GM23248 (cell line): ENCODE results near the gene LYPD4. TPM values are rescaled to one million over a fixed set of nuclear protein-coding genes. Genes with fewer than 3 reads are reported as not detected.

Experiments
- DNase-seq: peaks from one replicate; pipeline ENCODE4 v3.0.0-alpha.2; 2015
- H2AFZ ChIP-seq: fragments of 200-600 bp; sonication (generic); 2 replicates; pipeline ENCODE4 v1.6.1; 2016; ENCODE audit warnings: antibody characterized with exemption
- H3F3A ChIP-seq: fragments of 200-600 bp; sonication (generic); 2 replicates; pipeline ENCODE4 v1.6.1; 2016; ENCODE audit warnings: mild to moderate bottlenecking, antibody characterized with exemption, mixed run types; ENCODE audit not compliant: insufficient read depth
- H3K27ac ChIP-seq: fragments of 200-600 bp; sonication (generic); 2 replicates; pipeline ENCODE4 v1.5.1; 2016; ENCODE audit warnings: mild to moderate bottlenecking
- H3K27me3 ChIP-seq: fragments of 200-600 bp; sonication (generic); replicated peaks from 2 replicates; pipeline ENCODE4 v1.6.1; 2016; ENCODE audit warnings: mild to moderate bottlenecking; ENCODE audit not compliant: insufficient read depth
- H3K36me3 ChIP-seq: fragments of 200-600 bp; sonication (generic); 2 replicates; pipeline ENCODE4 v1.6.1; 2016; ENCODE audit warnings: low read depth, mild to moderate bottlenecking
- H3K4me1 ChIP-seq: fragments of 200-600 bp; sonication (generic); 2 replicates; pipeline ENCODE4 v1.6.1; 2016; ENCODE audit warnings: mild to moderate bottlenecking; ENCODE audit not compliant: insufficient read depth
- H3K4me2 ChIP-seq: fragments of 200-600 bp; sonication (generic); one replicate; pipeline ENCODE4 v1.6.1; 2016; ENCODE audit warnings: mild to moderate bottlenecking; ENCODE audit not compliant: unreplicated experiment
- H3K4me3 ChIP-seq: fragments of 200-600 bp; sonication (generic); 2 replicates; pipeline ENCODE4 v1.5.1; 2016; ENCODE audit warnings: mild to moderate bottlenecking
- H3K79me2 ChIP-seq: fragments of 200-600 bp; sonication (generic); 2 replicates; pipeline ENCODE4 v1.6.1; 2016; ENCODE audit warnings: mild to moderate bottlenecking; ENCODE audit not compliant: insufficient read depth
- H3K9ac ChIP-seq: fragments of 200-600 bp; sonication (generic); 2 replicates; pipeline ENCODE4 v1.6.1; 2016; ENCODE audit warnings: mild to moderate bottlenecking
- H3K9me2 ChIP-seq: fragments of 200-600 bp; sonication (generic); 2 replicates; pipeline ENCODE4 v1.6.1; 2016; ENCODE audit warnings: mixed run types, mild to moderate bottlenecking, moderate library complexity; ENCODE audit not compliant: insufficient read depth
- H3K9me3 ChIP-seq: fragments of 200-600 bp; sonication (generic); one replicate; pipeline ENCODE4 v1.6.1; 2017; ENCODE audit warnings: low read depth
- H4K20me1 ChIP-seq: fragments of 200-600 bp; sonication (generic); 2 replicates; pipeline ENCODE4 v1.6.0; 2016; ENCODE audit not compliant: insufficient read depth
- EZH2 ChIP-seq: fragments of 200-600 bp; sonication (generic); IDR thresholded peaks from 2 replicates; pipeline ENCODE4 v1.6.1; 2018; ENCODE audit warnings: antibody characterized with exemption, mild to moderate bottlenecking; ENCODE audit not compliant: insufficient read depth, poor library complexity, severe bottlenecking
- EZH2phosphoT487 ChIP-seq: fragments of 200-600 bp; sonication (generic); IDR thresholded peaks from 2 replicates; pipeline ENCODE4 v1.6.1; 2018; ENCODE audit warnings: antibody characterized with exemption, moderate library complexity, mild to moderate bottlenecking, low read depth; ENCODE audit not compliant: insufficient read depth
- WGBS, 2 experiments: methylation state at CpG; one replicate each; pipeline ENCODE4 v1.1.6; 2015 to 2017; ENCODE audit warnings: low lambda C conversion rate in 2 of 2, low coverage in 1 of 2; ENCODE audit errors: missing lambda C conversion rate in 2 of 2; 5-methylcytosine and 5-hydroxymethylcytosine counted together
- in situ Hi-C: fragments of 300-500 bp; cut with MboI; formaldehyde crosslinking; loops from 2 replicates; pipeline ENCODE4 v1.15.0; 2020
- polyA plus RNA-seq: library from polyadenylated mRNA; unstranded; fragments of >200 nt; fragmentation: Nextera tagmentation; extraction: Ambion mirVana; gene quantifications from 2 replicates; pipeline ENCODE4 v1.2.1, GENCODE V29; 2016
- total RNA-seq: library from RNA; depleted of rRNA; stranded (reverse); fragments of >200 nt; shearing (Covaris generic); gene quantifications from 2 replicates; pipeline ENCODE4 v1.2.3, GENCODE V29; 2014

Gene LYPD4
- total and polyA plus RNA-seq, 2 experiments from 2014 or later = not detected

DNA sequence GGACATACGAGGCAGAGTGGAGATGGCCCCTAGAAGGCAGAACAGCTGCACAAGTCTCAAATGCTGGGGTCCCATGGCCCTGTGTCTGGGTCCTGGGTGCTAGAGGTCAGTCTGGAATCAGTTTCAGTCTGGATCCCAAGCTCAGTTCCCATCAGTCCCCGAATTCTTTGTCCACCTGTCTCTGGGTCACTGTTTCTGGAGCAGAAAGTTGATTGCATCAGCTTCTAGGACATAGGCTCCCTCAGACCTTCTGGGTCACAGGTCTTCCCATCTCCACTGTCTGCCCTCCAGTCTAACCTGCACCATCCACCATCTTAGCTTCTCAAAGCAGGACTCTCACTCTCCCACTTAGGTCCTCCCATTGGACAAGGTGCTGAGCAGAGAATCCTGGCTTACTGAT lies 5.3 kb downstream of the LYPD4 start:
- Histone ChIP-seq H3K4me1 (no peaks in the 10 kb centered on the region), H3K27me3 (peaks cover 15% of the 10 kb centered on the region), H3K9me2 (no peaks in the 10 kb centered on the region), H3K4me2 (no peak overlapping the region), H3K79me2 (no peaks in the 10 kb centered on the region), H3K4me3 (no peak overlapping the region), H3K9me3 (no peaks in the 10 kb centered on the region), H3K27ac (no peak overlapping the region), H2AFZ (no peak overlapping the region), H4K20me1 (no peaks in the 10 kb centered on the region), H3F3A (no peaks in the 10 kb centered on the region), H3K9ac (no peak overlapping the region), H3K36me3 (no peaks in the 10 kb centered on the region)
- in situ Hi-C loops = no loop called here
- DNase-seq = no peak
- no peak for TF ChIP-seq EZH2
- 8 to 23% methylated on average over 2 of the region's 2 CpGs for WGBS, 2 experiments

DNA sequence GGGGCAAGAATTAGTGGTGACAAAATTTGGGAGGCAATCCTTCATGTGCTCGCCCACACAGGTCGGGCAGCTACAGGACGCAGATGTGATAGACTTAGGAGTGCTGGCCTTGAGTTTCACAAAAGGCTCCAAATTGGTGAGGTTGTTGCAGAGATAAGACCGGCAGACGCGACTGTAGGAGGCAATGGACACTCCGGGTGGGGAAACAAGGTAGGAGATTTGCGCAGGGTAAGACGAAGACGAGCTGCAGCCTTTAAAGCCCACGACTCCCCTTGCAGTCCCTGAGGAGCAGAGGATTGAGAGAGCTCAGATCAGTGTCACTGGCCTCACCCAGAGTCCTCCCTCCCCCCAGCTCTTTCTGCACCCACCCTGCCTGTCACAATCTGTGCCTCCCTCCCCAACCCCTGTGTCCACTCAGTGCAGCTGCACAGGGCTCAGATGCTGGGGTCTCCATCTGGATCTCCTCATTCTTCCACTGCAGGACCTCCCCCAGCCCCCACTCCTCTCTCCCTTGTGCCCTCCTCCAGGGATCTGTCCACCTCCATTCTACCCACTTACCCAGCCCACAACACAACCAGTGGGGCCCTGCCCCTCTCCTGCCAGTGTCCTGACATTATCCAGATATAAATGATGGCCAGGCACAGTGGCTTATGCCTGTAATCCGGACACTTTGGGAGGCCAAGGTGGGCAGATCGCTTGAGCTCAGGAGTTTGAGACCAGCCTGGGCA lies 6.3 kb downstream of the LYPD4 start:
- no peak overlapping the region for H3K4me3 ChIP-seq
- no peak for DNase-seq
- no peak overlapping the region for H3K9ac ChIP-seq
- H3K79me2 ChIP-seq = no peaks in the 10 kb centered on the region
- WGBS, 2 experiments = 34 to 35% methylated on average over 12 to 13 of the region's 13 CpGs
- in situ Hi-C loops = no loop called here
- H3K36me3 ChIP-seq = no peaks in the 10 kb centered on the region
- H2AFZ ChIP-seq = no peak overlapping the region
- no peaks in the 10 kb centered on the region for H3K9me3 ChIP-seq
- no peak overlapping the region for H3K4me2 ChIP-seq
- TF ChIP-seq EZH2 = no peak
- no peak overlapping the region for H3K27ac ChIP-seq
- no peaks in the 10 kb centered on the region for H3F3A ChIP-seq
- no peaks in the 10 kb centered on the region for H4K20me1 ChIP-seq
- peaks cover 17% of the 10 kb centered on the region for H3K27me3 ChIP-seq
- H3K4me1 ChIP-seq = no peaks in the 10 kb centered on the region
- H3K9me2 ChIP-seq = no peaks in the 10 kb centered on the region

GRCh38 chr19:41821003-41821735 lies 23.3 kb downstream of the LYPD4 start:
- WGBS, 2 experiments = 17 to 22% methylated on average over 12 of the region's 12 CpGs
- in situ Hi-C loops = no loop called here
- H2AFZ ChIP-seq = no peak overlapping the region

DNA sequence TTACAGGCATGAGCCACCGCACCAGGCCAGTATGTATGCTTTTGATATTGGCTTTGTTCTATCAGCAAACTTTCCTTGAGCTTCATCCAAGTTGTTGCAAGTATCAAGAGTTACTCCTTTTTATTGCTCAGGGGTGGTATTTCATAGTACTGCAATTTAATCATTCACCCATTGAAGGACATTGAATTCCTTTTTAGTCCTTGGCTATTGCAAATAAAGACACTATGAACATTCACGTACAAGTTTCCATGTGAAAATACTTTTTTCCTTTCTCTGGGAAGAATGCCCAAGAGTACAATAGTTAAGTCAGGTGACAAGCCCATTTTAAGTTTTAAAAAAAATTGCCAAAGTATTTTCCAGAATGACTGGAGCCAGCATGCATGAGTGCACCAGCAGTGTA lies 27.7 kb downstream of the LYPD4 start:
- Histone ChIP-seq H3K4me3 (no peak overlapping the region), H3K27ac (no peak overlapping the region), H3K27me3 (peaks cover 11% of the 10 kb centered on the region), H4K20me1 (no peaks in the 10 kb centered on the region), H3K9ac (no peak overlapping the region), H3K9me2 (no peaks in the 10 kb centered on the region), H3K4me2 (no peak overlapping the region), H3K36me3 (no peaks in the 10 kb centered on the region), H3F3A (no peaks in the 10 kb centered on the region), H3K79me2 (no peaks in the 10 kb centered on the region), H3K9me3 (no peaks in the 10 kb centered on the region), H3K4me1 (no peaks in the 10 kb centered on the region), H2AFZ (no peak overlapping the region)
- no peak for TF ChIP-seq EZH2
- TF ChIP-seq EZH2phosphoT487 = no peak
- no peak for DNase-seq
- in situ Hi-C loops = no loop called here
- WGBS, 2 experiments = 25 to 31% methylated on average over 2 of the region's 2 CpGs

More at GRCh38 chr19:41821003-41821735, 23.3 kb downstream of the LYPD4 start:
- TF ChIP-seq EZH2phosphoT487 (no peak), EZH2 (no peak)
- H3K4me1 ChIP-seq = no peaks in the 10 kb centered on the region
- H3K27me3 ChIP-seq = peaks cover 19% of the 10 kb centered on the region
- no peak overlapping the region for H3K4me3 ChIP-seq
- no peak overlapping the region for H3K27ac ChIP-seq
- no peaks in the 10 kb centered on the region for H4K20me1 ChIP-seq
- no peaks in the 10 kb centered on the region for H3K36me3 ChIP-seq
- no peak overlapping the region for H3K4me2 ChIP-seq
- no peaks in the 10 kb centered on the region for H3K9me3 ChIP-seq
- no peaks in the 10 kb centered on the region for H3K9me2 ChIP-seq
- no peaks in the 10 kb centered on the region for H3F3A ChIP-seq
- H3K9ac ChIP-seq = no peak overlapping the region
- DNase-seq = peak; percentile 51
- no peaks in the 10 kb centered on the region for H3K79me2 ChIP-seq
